ENCODE data around the gene PCNX3.
"Not testable (repeated sequence)": the region's sequence is repeated elsewhere in the genome, so short reads cannot be mapped to it uniquely, and the experiment has no call there.

- TF ChIP-seq EZH2 (IDR thresholded peaks at IDR 0.05; ENCODE audit: borderline replicate concordance, insufficient read depth, low read length, poor library complexity, severe bottlenecking); SMC3 (conservative IDR thresholded peaks at IDR 0.05; ENCODE audit: poor library complexity); TAF1 (IDR thresholded peaks at IDR 0.05; ENCODE audit: low read depth): not testable (repeated sequence)
These were observed 23.6 kb downstream of the PCNX3 start for GRCh38 chr11:65639228-65639597.
